Measurements from ENCODE around the gene HSPA1B.
"Not testable (repeated sequence)": the region's sequence is repeated elsewhere in the genome, so short reads cannot be mapped to it uniquely, and the experiment has no call there.

HSPA1B gene

DNA sequence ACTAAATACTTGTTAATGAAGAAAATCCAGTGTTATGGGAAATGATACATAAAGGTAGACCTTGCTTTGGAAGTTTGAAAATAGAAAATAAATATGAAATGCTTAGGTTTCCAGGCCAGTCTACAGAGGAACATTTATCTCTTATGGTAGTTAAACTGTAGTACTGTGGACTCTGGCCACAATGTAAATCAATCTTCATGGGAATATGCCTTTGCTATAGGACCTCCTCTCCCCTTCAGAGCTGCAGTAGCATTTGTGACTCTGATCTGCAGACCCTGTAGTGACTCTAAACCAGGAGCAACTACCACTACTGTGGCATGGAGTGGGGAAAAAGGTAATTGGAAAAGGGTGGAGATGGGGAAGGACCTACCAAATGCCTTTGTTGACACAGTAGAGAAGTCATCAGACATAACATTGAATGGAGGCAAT lies 7.7 kb upstream of the HSPA1B start:
- H3K27ac ChIP-seq, result no peak overlapping the region
- TF ChIP-seq, protein P1, sequence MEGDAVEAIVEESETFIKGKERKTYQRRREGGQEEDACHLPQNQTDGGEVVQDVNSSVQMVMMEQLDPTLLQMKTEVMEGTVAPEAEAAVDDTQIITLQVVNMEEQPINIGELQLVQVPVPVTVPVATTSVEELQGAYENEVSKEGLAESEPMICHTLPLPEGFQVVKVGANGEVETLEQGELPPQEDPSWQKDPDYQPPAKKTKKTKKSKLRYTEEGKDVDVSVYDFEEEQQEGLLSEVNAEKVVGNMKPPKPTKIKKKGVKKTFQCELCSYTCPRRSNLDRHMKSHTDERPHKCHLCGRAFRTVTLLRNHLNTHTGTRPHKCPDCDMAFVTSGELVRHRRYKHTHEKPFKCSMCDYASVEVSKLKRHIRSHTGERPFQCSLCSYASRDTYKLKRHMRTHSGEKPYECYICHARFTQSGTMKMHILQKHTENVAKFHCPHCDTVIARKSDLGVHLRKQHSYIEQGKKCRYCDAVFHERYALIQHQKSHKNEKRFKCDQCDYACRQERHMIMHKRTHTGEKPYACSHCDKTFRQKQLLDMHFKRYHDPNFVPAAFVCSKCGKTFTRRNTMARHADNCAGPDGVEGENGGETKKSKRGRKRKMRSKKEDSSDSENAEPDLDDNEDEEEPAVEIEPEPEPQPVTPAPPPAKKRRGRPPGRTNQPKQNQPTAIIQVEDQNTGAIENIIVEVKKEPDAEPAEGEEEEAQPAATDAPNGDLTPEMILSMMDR (IDR thresholded peaks at IDR 0.05), result no peak
- no peak for TF ChIP-seq ZFX (IDR thresholded peaks at IDR 0.05; ENCODE audit: borderline replicate concordance)

DNA sequence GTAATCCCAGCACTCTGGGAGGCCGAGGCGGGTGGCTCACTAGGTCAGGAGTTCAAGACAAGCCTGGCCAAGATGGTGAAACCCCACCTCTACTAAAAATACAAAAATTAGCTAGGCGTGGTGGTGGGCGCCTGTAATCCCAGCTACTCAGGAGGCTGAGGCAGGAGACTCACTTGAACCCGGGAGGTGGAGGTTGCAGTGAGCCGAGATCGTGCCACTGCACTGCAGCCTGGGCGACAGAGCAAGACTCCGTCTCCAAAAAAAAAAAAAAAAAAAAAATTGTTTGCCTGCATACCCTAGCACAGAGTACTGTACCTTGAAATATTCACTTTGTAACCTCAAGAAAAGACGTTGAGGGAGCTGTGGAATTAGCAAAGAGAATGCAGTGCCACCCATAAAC lies 7.1 kb upstream of the HSPA1B start:
- not testable (repeated sequence) for H3K27ac ChIP-seq

DNA sequence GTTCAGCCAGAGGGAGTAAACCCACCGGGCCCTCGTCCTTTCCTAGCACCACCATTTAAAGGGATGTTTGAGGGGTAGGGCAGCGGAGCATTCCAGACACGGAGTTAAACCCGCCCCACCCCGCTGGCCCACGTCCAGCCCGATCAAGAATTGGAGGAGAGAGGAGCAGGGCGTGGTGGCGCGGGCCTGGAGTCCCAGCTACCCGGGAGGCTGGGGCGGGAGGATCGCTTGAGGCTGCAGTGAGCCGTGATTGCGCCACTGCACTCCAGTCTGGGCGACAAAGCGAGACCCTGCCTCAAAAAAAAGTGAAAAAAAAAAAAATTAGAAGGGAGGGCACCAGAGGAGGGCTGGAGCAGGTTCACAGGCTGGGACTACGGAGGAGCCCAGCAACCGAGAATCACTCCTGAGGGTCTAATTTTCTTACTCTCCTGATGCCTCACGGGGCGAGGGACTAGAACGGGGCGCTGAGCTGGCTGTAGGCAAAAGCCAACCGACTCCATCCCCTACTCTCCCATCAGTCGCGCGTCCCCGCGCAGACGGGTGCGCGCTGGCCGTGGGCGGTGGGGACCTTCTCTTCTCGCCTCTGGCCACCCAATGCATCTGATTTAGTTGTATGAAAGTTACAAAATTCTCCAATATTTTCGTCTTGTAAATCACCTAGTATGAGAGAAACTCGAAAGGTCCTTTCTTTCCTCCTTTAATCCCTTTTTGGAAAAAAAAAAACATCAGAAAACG lies 6.1 kb upstream of the HSPA1B start:
- TF ChIP-seq, protein P1 (IDR thresholded peaks at IDR 0.05), result no peak
- no peak for TF ChIP-seq ZFX (IDR thresholded peaks at IDR 0.05; ENCODE audit: borderline replicate concordance)
- H3K27ac ChIP-seq, result no peak overlapping the region

DNA sequence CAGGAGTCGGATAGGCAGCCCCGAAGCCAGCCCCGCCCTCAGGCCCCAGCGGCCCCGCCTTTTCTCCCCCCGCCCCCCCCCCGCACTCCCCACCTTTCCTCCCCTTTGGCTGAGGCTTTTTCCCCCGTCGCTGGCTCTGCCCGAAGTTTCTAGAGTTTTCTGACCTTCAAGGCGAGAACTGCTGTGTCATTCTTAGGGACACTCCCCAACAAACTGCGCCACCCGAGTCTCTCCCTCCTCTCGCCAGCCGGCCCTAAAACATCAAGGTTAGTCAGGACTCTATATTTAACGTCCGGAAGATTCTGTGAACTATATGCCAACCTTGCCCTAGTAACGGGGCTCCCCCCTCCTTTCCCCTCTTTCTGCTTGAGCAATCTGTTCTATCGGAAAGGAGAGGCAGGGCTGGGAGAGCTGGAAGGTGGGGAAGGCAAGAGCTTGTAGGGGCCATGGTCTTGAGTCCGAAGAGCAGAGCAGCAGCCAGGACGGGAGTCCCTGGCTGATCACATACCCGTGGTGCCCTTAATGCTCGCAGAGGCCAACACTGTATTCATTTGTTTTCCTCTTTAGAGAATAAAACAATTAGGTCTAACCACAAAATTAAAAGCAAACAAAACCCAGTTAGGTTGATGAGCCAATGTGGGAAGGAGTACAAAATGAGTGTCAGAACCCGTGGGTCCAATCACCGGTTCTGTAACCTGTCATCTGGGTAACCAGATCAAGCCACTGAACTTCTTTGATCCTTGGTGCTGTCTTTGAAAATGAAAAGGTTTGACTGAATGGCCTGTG lies 5.3 kb upstream of the HSPA1B start:
- TF ChIP-seq, protein P1 (IDR thresholded peaks at IDR 0.05), result no peak
- TF ChIP-seq ZFX (IDR thresholded peaks at IDR 0.05; ENCODE audit: borderline replicate concordance), result no peak
- H3K27ac ChIP-seq, result peak overlapping the region; percentile 9; the same call in 1 of the 2 replicates

GRCh38 chr6:31823592-31824196 lies 3.8 kb upstream of the HSPA1B start:
- H3K27ac ChIP-seq, result not testable (repeated sequence)

- peak overlapping the region; percentile 99 for H3K27ac ChIP-seq
- TF ChIP-seq ZFX (IDR thresholded peaks at IDR 0.05; ENCODE audit: borderline replicate concordance), result no peak
- TF ChIP-seq, protein P1 (IDR thresholded peaks at IDR 0.05), result no peak
Measured at GRCh38 chr6:31825553-31825952, 2.0 kb upstream of the HSPA1B start.

DNA sequence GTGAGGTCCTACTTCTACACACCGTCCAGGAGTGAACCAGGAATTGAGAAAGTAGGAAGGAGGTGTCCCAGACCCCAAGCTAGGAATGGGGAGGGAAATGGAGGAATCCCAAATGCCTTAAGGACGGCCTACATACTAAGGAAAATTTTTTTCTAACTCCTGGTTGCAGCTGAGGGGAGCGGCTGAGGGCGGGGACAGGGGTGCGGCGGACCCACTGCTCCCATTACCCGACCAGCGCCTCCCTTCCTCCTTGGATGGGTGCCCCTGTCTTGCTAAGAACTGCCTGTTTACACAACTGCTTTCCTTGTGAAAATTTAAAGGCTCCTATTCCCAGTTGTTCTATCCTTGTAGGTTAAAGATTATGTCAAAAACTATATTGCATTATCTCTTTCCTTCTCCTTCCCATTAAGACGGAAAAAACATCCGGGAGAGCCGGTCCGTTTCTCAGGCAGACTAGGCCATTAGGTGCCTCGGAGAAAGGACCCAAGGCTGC lies 699 bp upstream of the HSPA1B start:
- H3K27ac ChIP-seq, result peak overlapping the region; percentile 99
- no peak for TF ChIP-seq ZFX (IDR thresholded peaks at IDR 0.05; ENCODE audit: borderline replicate concordance)
- TF ChIP-seq, protein P1 (IDR thresholded peaks at IDR 0.05), result no peak

All from 22Rv1 (cell line).